GM12873 (cell line): Measurements from ENCODE around the gene PALB2.

Experiments used
- CTCF ChIP-seq: IDR thresholded peaks from 2 replicates; pipeline ENCODE4 v1.5.1; 2012; ENCODE audit warnings: low read depth, mild to moderate bottlenecking, moderate library complexity, low read length, control low read depth; ENCODE audit not compliant: insufficient read depth; ENCODE audit errors: missing control alignments

The PALB2 gene

GRCh38 chr16:23679274-23679985, 38.3 kb upstream of the PALB2 start:
- no peak for TF ChIP-seq CTCF

- peak; percentile 36 for TF ChIP-seq CTCF
Measured at GRCh38 chr16:23678430-23679273, 37.5 kb upstream of the PALB2 start, which contains the start of gene PLK1. Gene PLK1, plus strand, starts transcription at chr16:23678889. Its CDS starts 44 bp downstream, at chr16:23678933.

- TF ChIP-seq CTCF = no peak
Measured at GRCh38 chr16:23676924-23677480, 35.9 kb upstream of the PALB2 start.

- no peak for TF ChIP-seq CTCF
Measured at GRCh38 chr16:23673971-23674614, 33.0 kb upstream of the PALB2 start.

- no peak for TF ChIP-seq CTCF
Measured at GRCh38 chr16:23670137-23670776, 29.1 kb upstream of the PALB2 start.

- TF ChIP-seq CTCF = no peak
Measured at GRCh38 chr16:23668873-23669272, 27.8 kb upstream of the PALB2 start.
